WTC11 (cell line): Measurements from ENCODE around the gene DNAAF8. TPM values are rescaled to one million over a fixed set of nuclear protein-coding genes. Genes with fewer than 3 reads are reported as not detected.

Experiments
- ATAC-seq: fragments of 200-7000 bp; cut with Tn5 transposase; 2 replicates; pipeline ENCODE4 v1.10.0; 2021; ENCODE audit warnings: mild to moderate bottlenecking, moderate library complexity
- CTCF ChIA-PET: fragments of 300-600 bp; sonication (Branson Sonifier 250); formaldehyde crosslinking; loops from one replicate; lab custom pipeline; 2021; ENCODE audit warnings: antibody characterized with exemption; lab: Charles Lee
- POLR2A ChIA-PET: fragments of 350-600 bp; sonication (Branson Sonifier 250); formaldehyde crosslinking; loops from one replicate; lab custom pipeline; 2021; ENCODE audit warnings: antibody characterized with exemption; lab: Charles Lee
- DNase-seq: peaks from one replicate; pipeline ENCODE4 v3.0.0; 2021; ENCODE audit warnings: low spot score
- H3K27ac Mint-ChIP-seq: 2 replicates; pipeline ENCODE4 v1.8.0; 2021; ENCODE audit warnings: mixed read lengths
- H3K27me3 Mint-ChIP-seq: 2 replicates; pipeline ENCODE4 v1.8.0; 2021; ENCODE audit warnings: low read depth, mild to moderate bottlenecking, moderate library complexity, mixed read lengths
- H3K36me3 Mint-ChIP-seq: 2 replicates; pipeline ENCODE4 v1.8.0; 2021; ENCODE audit warnings: mixed read lengths
- H3K4me1 Mint-ChIP-seq: 2 replicates; pipeline ENCODE4 v1.8.0; 2022; ENCODE audit warnings: mixed read lengths
- H3K4me3 Mint-ChIP-seq: 2 replicates; pipeline ENCODE4 v1.8.0; 2021; ENCODE audit warnings: mild to moderate bottlenecking, moderate library complexity, mixed read lengths
- H3K9me3 Mint-ChIP-seq: 2 replicates; pipeline ENCODE4 v1.8.0; 2021; ENCODE audit warnings: mixed read lengths
- ERG ChIP-seq: fragments of 250-450 bp; sonication (Bioruptor Pico); IDR thresholded peaks from 2 replicates; pipeline ENCODE4 v1.8.0; 2021; ENCODE audit warnings: mild to moderate bottlenecking
- GRHL2 ChIP-seq: fragments of 250-450 bp; sonication (Bioruptor Pico); IDR thresholded peaks from 2 replicates; pipeline ENCODE4 v1.8.0; 2022; ENCODE audit warnings: mild to moderate bottlenecking, moderate library complexity; ENCODE audit not compliant: insufficient replicate concordance, severe bottlenecking
- NFYB ChIP-seq: sonication (generic); formaldehyde crosslinking; conservative IDR thresholded peaks from 2 replicates; pipeline ENCODE4 v1.8.0; 2022; ENCODE audit warnings: low read depth, missing genetic modification reagents
- TEAD4 ChIP-seq: sonication (generic); formaldehyde crosslinking; IDR thresholded peaks from 2 replicates; pipeline ENCODE4 v1.8.0; 2022; ENCODE audit warnings: mild to moderate bottlenecking, missing genetic modification reagents
- ZNF423 ChIP-seq: fragments of 250-450 bp; sonication (Bioruptor Pico); IDR thresholded peaks from 2 replicates; pipeline ENCODE4 v2.1.2; 2022; ENCODE audit warnings: mild to moderate bottlenecking, moderate library complexity
- total RNA-seq: library from RNA; stranded (reverse); gene quantifications from 3 replicates; pipeline ENCODE4 v1.2.3, GENCODE V29; 2021

The DNAAF8 gene
- total RNA-seq, 1 experiment from 2014 or later: 0.09 TPM

GRCh38 chr16:4798456-4798855 lies 64.1 kb downstream of the DNAAF8 start:
- TF ChIP-seq NFYB (CRISPR knock-in tag): no peak
- TF ChIP-seq TEAD4 (CRISPR knock-in tag): no peak
- no peak for TF ChIP-seq ERG
- TF ChIP-seq GRHL2: no peak
- TF ChIP-seq ZNF423 (CRISPR knock-in tag): no peak
- no peaks in the 10 kb centered on the region for H3K9me3 Mint-ChIP-seq
- H3K27me3 Mint-ChIP-seq: no peaks in the 10 kb centered on the region
- peaks cover 15% of the 10 kb centered on the region for H3K4me1 Mint-ChIP-seq
- H3K4me3 Mint-ChIP-seq: no peak overlapping the region
- ChIA-PET POLR2A (no interaction called here), CTCF (no interaction called here)
- peaks cover 4% of the 10 kb centered on the region; the same call in 1 of the 2 replicates for H3K36me3 Mint-ChIP-seq
- no peak overlapping the region for H3K27ac Mint-ChIP-seq
- no peak for ATAC-seq
- DNase-seq: no peak

Other genes with a start within 250 kb of the DNAAF8 start
- gene CDIP1, start 195.8 kb upstream of the DNAAF8 start, total RNA-seq: 68.9 to 79.2 TPM (median 78.9 TPM) in 3 replicates
- 1.3 to 2.1 TPM (median 1.5 TPM) in 3 replicates for gene C16orf96, start 178.2 kb upstream of the DNAAF8 start, total RNA-seq
- 56.8 to 59.5 TPM (median 59.0 TPM) in 3 replicates for gene UBALD1, start 119.6 kb upstream of the DNAAF8 start, total RNA-seq
- gene MGRN1, start 109.7 kb upstream of the DNAAF8 start, total RNA-seq: 79.4 to 88.8 TPM (median 80.7 TPM) in 3 replicates
- 41.8 to 45.8 TPM (median 42.0 TPM) in 3 replicates for gene NUDT16L1, start 41.0 kb upstream of the DNAAF8 start, total RNA-seq
- gene ANKS3, start 266 bp upstream of the DNAAF8 start, total RNA-seq: 28.6 to 35.6 TPM (median 31.5 TPM) in 3 replicates
- 14.3 to 19.9 TPM (median 15.5 TPM) in 3 replicates for gene ZNF500, start 32.6 kb downstream of the DNAAF8 start, total RNA-seq
- gene SEPTIN12, start 53.8 kb downstream of the DNAAF8 start, total RNA-seq: not detected in 3 replicates
- gene SMIM22, start 60.8 kb downstream of the DNAAF8 start, total RNA-seq: 1.9 TPM in 1 of 3 replicates, not detected in the others
- 25.0 to 32.1 TPM (median 31.1 TPM) in 3 replicates for gene ROGDI, start 68.1 kb downstream of the DNAAF8 start, total RNA-seq
- 99.7 to 103 TPM (median 99.7 TPM) in 3 replicates for gene GLYR1, start 112.8 kb downstream of the DNAAF8 start, total RNA-seq
- gene UBN1, start 112.9 kb downstream of the DNAAF8 start, total RNA-seq: 35.1 to 38.5 TPM (median 35.9 TPM) in 3 replicates
- gene PPL, start 202.6 kb downstream of the DNAAF8 start, total RNA-seq: 28.5 to 29.6 TPM (median 28.7 TPM) in 3 replicates
- gene SEC14L5, start 223.8 kb downstream of the DNAAF8 start, total RNA-seq: 2.1 to 2.4 TPM (median 2.3 TPM) in 3 replicates